ENCODE data around the gene AKAP13. TPM values are rescaled to one million over a fixed set of nuclear protein-coding genes. Genes with fewer than 3 reads are reported as not detected.

AKAP13 gene
- total and polyA plus RNA-seq, 2 of the 8 experiments (the other 6 are each of a cell fraction or from before 2014, with no cell fraction given): 14.0 to 46.2 TPM

- 95% methylated on average over 5 of the region's 6 CpGs; no CpG with 5 or more reads in 1 of the 2 experiments for WGBS, 2 experiments (ENCODE audit: extremely low coverage in 1 of 2, insufficient coverage in 1 of 2, insufficient read length in 1 of 2, insufficient replicate concordance in 2 of 2, low coverage in 1 of 2, low lambda C conversion rate in 2 of 2, missing lambda C conversion rate in 1 of 2)
Observed at GRCh38 chr15:85760049-85760448, 379.6 kb downstream of the AKAP13 start.

More at GRCh38 chr15:85760049-85760448, 379.6 kb downstream of the AKAP13 start:
- FAIRE-seq (no peak), DNase-seq (ENCODE audit: low read depth in 1 of 2, low spot score in 2 of 2) (no peak)
- Histone ChIP-seq H3K9ac (replicated peaks in 1 of 4; ENCODE audit: extremely low read depth in 1 of 4, low read depth in 3 of 4, low read length in 3 of 4) (no peak overlapping the region), H3K23ac (ENCODE audit: insufficient read length) (no peak overlapping the region), H2BK5ac (ENCODE audit: low read depth, low read length) (no peak overlapping the region), H3K56ac (replicated peaks; ENCODE audit: insufficient read length, low read depth, low read length) (no peak overlapping the region), H3K79me1 (ENCODE audit: low read depth, low read length) (peaks cover 15% of the 10 kb centered on the region), H4K20me1 (replicated peaks in 1 of 2; ENCODE audit: control insufficient read depth in 1 of 2, insufficient read depth in 2 of 2, low read length in 2 of 2) (peaks cover 2 to 10% of the 10 kb centered on the region in 2 experiments), H3K4me3 (ENCODE audit: extremely low read depth in 1 of 4, insufficient read depth in 2 of 4, low read depth in 3 of 4, low read length in 4 of 4) (no peak overlapping the region), H3K23me2 (ENCODE audit: low read depth, low read length) (no peaks in the 10 kb centered on the region), H2AK5ac (ENCODE audit: low read depth, low read length) (no peak overlapping the region), H2BK12ac (ENCODE audit: low read depth, low read length) (no peak overlapping the region), H3K4ac (replicated peaks; ENCODE audit: insufficient read length, low read depth, low read length) (no peak overlapping the region), H4K91ac (replicated peaks; ENCODE audit: insufficient read length, low read length) (no peak overlapping the region), H3K27me3 (replicated peaks in 1 of 4; ENCODE audit: control insufficient read depth in 3 of 4, extremely low read depth in 1 of 4, insufficient read depth in 3 of 4, low read length in 3 of 4) (no peaks in the 10 kb centered on the region), H2BK15ac (ENCODE audit: low read length) (no peak overlapping the region), H3K79me2 (ENCODE audit: control insufficient read depth in 1 of 2, insufficient read depth in 2 of 2, low read length in 2 of 2) (peaks cover 0 to 26% of the 10 kb centered on the region in 2 experiments; a peak in 2 of 4 replicates), H4K5ac (ENCODE audit: insufficient read length, low read depth, low read length) (no peak overlapping the region), H2BK120ac (replicated peaks; ENCODE audit: low read depth, low read length) (no peak overlapping the region), H3K18ac (ENCODE audit: extremely low read depth, low read length) (no peak overlapping the region), H2BK20ac (ENCODE audit: low read length) (no peak overlapping the region), H3K14ac (ENCODE audit: insufficient read length) (no peak overlapping the region), H2AFZ (ENCODE audit: low read length) (no peak overlapping the region), H3K4me2 (ENCODE audit: insufficient read depth in 1 of 2, low read depth in 2 of 2, low read length in 2 of 2) (no peak overlapping the region), H4K8ac (ENCODE audit: extremely low read depth, insufficient read depth, low read length) (no peak overlapping the region), H3K27ac (ENCODE audit: low read depth, low read length) (no peak overlapping the region), H3K9me3 (ENCODE audit: insufficient read depth in 2 of 2, low read depth in 1 of 2, low read length in 1 of 2) (no peaks in the 10 kb centered on the region), H3K36me3 (ENCODE audit: control insufficient read depth in 2 of 4, insufficient read depth in 4 of 4, low read length in 3 of 4) (peaks cover 0 to 5% (median 1%) of the 10 kb centered on the region in 4 experiments; a peak in 4 of 8 replicates), H3K4me1 (replicated peaks in 1 of 4; ENCODE audit: control insufficient read depth in 3 of 4, insufficient read depth in 4 of 4, low read length in 3 of 4) (peaks cover 0 to 1% (median 0%) of the 10 kb centered on the region in 4 experiments; a peak in 2 of 7 replicates)
- ChIA-PET CTCF (ENCODE audit: partially characterized antibody) (interaction anchor here (0.6 to 2.3 kb wide), 4 partner anchors 17 to 198 kb away, joined by 3 to 10 read pairs (median 4); no protein-coding TSS in a partner anchor), POLR2A (ENCODE audit: partially characterized antibody) (interaction anchor here (5.1 kb wide), 1 partner anchor 9 kb away, joined by 22 read pairs; no protein-coding TSS in a partner anchor)
- TF ChIP-seq POLR2AphosphoS5 (IDR thresholded peaks at IDR 0.05; ENCODE audit: low read depth, low read length) (no peak), SAP30 (IDR thresholded peaks at IDR 0.05; ENCODE audit: insufficient read depth, insufficient replicate concordance, low read length) (no peak)

Data from H1 (cell line).